PFSK-1 (cell line): Measurements from ENCODE around the gene EVX1.

Experiments
- FOXP2 ChIP-seq: optimal IDR thresholded peaks from 2 replicates; pipeline ENCODE3; 2011; ENCODE audit warnings: borderline replicate concordance, control low read depth, inconsistent platforms; ENCODE audit not compliant: insufficient read depth; ENCODE audit errors: extremely low read length, extremely low read depth
- POLR2AphosphoS5 ChIP-seq: IDR thresholded peaks from 2 replicates; pipeline ENCODE4 v1.6.1; 2012; ENCODE audit warnings: low read depth, mild to moderate bottlenecking, control low read depth, low read length, moderate library complexity
- SIN3A ChIP-seq: IDR thresholded peaks from 2 replicates; pipeline ENCODE4 v1.6.1; 2012; ENCODE audit warnings: mild to moderate bottlenecking, low read length, moderate library complexity, borderline replicate concordance; ENCODE audit not compliant: insufficient read depth
- TAF1 ChIP-seq: IDR thresholded peaks from 2 replicates; pipeline ENCODE4 v1.6.1; 2012; ENCODE audit warnings: low read length, control low read depth, borderline replicate concordance; ENCODE audit not compliant: insufficient read depth
- TF ChIP-seq, protein P1 (sequence below), 2 experiments: IDR thresholded peaks; 2 replicates each; pipeline versions ENCODE4 v1.6.1 to v1.8.0; 2011 to 2012; ENCODE audit warnings: low read depth in 2 of 2, low read length in 2 of 2, control low read depth in 1 of 2, inconsistent platforms in 1 of 2, mild to moderate bottlenecking in 1 of 2, moderate library complexity in 1 of 2; ENCODE audit not compliant: insufficient read depth in 1 of 2

EVX1 gene

GRCh38 chr7:27251136-27251651, 8.6 kb downstream of the EVX1 start:
- no peak for TF ChIP-seq TAF1
- no peak for TF ChIP-seq FOXP2
- TF ChIP-seq SIN3A: no peak
- no peak for TF ChIP-seq POLR2AphosphoS5
- TF ChIP-seq, protein P1, sequence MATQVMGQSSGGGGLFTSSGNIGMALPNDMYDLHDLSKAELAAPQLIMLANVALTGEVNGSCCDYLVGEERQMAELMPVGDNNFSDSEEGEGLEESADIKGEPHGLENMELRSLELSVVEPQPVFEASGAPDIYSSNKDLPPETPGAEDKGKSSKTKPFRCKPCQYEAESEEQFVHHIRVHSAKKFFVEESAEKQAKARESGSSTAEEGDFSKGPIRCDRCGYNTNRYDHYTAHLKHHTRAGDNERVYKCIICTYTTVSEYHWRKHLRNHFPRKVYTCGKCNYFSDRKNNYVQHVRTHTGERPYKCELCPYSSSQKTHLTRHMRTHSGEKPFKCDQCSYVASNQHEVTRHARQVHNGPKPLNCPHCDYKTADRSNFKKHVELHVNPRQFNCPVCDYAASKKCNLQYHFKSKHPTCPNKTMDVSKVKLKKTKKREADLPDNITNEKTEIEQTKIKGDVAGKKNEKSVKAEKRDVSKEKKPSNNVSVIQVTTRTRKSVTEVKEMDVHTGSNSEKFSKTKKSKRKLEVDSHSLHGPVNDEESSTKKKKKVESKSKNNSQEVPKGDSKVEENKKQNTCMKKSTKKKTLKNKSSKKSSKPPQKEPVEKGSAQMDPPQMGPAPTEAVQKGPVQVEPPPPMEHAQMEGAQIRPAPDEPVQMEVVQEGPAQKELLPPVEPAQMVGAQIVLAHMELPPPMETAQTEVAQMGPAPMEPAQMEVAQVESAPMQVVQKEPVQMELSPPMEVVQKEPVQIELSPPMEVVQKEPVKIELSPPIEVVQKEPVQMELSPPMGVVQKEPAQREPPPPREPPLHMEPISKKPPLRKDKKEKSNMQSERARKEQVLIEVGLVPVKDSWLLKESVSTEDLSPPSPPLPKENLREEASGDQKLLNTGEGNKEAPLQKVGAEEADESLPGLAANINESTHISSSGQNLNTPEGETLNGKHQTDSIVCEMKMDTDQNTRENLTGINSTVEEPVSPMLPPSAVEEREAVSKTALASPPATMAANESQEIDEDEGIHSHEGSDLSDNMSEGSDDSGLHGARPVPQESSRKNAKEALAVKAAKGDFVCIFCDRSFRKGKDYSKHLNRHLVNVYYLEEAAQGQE (IDR thresholded peaks at IDR 0.05; ENCODE audit: insufficient read depth in 1 of 2, low read depth in 2 of 2, low read length in 2 of 2): no peak

DNA sequence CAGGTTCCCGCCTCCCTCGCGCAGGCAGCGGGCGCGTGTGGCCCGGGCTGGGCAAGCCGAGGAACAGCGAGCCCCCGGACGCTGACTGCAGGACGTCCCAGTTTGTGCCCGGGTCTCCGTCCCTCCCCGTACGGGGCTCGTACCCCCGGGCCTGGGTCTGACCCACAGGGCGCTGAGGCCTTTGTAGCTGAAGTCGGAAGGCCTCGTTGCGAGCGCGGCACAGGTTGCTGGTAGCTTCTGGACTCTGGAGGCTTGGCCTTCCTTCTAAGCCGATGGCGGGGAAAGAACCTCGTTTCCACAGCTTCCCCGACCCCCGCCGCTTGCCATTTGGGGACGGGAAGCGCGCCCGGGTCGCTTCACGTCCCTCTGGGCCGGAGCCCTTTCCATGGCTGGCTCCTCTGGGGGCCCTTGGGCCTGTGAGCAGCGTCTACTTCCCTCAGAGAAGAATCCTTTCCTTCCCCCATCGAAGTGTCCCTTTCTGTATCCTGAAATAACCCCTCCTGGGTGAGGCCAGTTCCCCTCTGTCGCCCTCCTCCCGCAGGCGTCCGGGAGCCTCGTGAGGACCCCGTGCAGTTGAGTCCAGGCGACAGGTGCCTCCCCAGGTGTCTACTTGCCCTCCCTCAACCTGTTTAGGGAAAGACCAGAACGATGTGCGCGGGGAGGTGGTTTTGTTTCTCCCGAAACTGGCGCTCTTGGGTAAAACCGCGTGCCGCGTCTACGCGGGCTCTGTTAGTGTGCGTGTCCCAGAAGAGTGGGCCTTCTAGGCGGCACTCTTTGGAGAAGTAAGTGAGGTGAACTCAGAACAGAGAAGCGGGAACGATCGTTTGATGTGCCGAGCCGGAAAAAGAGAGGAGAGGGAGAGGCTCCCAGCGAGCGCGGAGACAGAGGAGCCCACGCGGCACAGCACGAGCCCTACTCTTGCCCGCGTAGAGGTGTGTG, 9.3 kb downstream of the EVX1 start:
- TF ChIP-seq FOXP2: no peak
- no peak for TF ChIP-seq SIN3A
- TF ChIP-seq, protein P1 (IDR thresholded peaks at IDR 0.05; ENCODE audit: insufficient read depth in 1 of 2, low read depth in 2 of 2, low read length in 2 of 2): no peak
- TF ChIP-seq POLR2AphosphoS5: no peak
- TF ChIP-seq TAF1: no peak

DNA sequence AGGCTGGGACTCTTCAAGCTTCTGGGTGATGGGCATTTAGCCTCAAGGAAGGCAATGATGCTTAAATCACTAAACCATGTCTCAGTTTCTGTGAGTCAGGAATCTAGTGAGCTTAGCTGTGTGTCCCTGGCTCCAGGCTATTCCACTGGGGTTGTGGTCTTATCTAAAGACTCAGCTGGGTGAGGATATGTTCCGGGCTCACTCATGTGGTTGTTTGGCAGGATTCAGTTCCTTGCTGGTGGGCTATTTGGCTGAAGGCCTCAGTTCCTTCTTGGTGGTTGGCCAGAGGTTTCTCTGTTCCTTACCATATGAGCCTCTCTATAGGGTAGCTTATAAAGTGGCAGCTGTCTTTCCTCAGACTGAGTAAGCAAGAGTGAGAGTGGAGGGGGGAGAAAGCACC, 12.0 kb downstream of the EVX1 start:
- TF ChIP-seq POLR2AphosphoS5 (no peak), SIN3A (no peak), FOXP2 (no peak), TAF1 (no peak)
- TF ChIP-seq, protein P1 (IDR thresholded peaks at IDR 0.05; ENCODE audit: insufficient read depth in 1 of 2, low read depth in 2 of 2, low read length in 2 of 2): no peak

DNA sequence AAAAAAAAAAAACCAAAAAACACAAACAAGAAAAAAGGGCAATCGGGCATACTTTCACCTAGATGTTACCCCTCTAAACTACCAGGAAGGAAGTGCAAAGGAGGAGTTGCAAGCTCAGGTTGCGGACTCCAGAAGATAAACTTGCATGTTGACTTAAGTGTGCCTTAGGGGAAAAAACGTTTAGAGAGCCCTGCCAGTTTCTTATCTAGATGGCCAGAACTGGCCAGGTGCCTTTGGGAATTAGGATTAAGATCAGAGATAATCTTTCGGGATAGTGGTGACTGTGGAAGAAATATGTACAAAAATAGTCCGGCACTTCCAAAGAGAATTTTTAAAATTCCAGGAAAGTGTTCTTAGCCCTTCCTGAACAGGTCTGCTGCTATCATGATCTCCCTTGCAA, 17.6 kb downstream of the EVX1 start:
- TF ChIP-seq POLR2AphosphoS5 (no peak), TAF1 (no peak), FOXP2 (no peak), SIN3A (no peak)
- TF ChIP-seq, protein P1 (IDR thresholded peaks at IDR 0.05; ENCODE audit: insufficient read depth in 1 of 2, low read depth in 2 of 2, low read length in 2 of 2): no peak
